Suprapubic skin (tissue), 4 donors: Measurements from ENCODE around the gene CA6. TPM values are rescaled to one million over a fixed set of nuclear protein-coding genes. Genes with fewer than 3 reads are reported as not detected.
A peak's percentile ranks its signal among the peaks of the same experiment; 100 is the strongest.

Experiments used
- DNase-seq, 2 donors: peaks; one replicate each; pipeline ENCODE4 v3.0.0-alpha.2; 2019; ENCODE audit warnings: low spot score in 2 of 2
- H3K27ac ChIP-seq: fragments of 200-600 bp; sonication (generic); one replicate; pipeline ENCODE4 v1.5.1; 2019
- H3K27me3 ChIP-seq: fragments of 200-600 bp; sonication (generic); one replicate; pipeline ENCODE4 v1.5.1; 2019
- H3K36me3 ChIP-seq: fragments of 200-600 bp; sonication (generic); one replicate; pipeline ENCODE4 v1.5.1; 2019
- H3K4me1 ChIP-seq: fragments of 200-600 bp; sonication (generic); one replicate; pipeline ENCODE4 v1.5.1; 2019
- H3K4me3 ChIP-seq: fragments of 200-600 bp; sonication (generic); one replicate; pipeline ENCODE4 v1.5.1; 2019; ENCODE audit warnings: mild to moderate bottlenecking
- H3K9me3 ChIP-seq: fragments of 200-600 bp; sonication (generic); one replicate; pipeline ENCODE4 v1.5.1; 2019
- EP300 ChIP-seq: sonication (generic); formaldehyde crosslinking; IDR thresholded peaks from one replicate; pipeline ENCODE4 v1.6.1; 2017; ENCODE audit warnings: antibody characterized with exemption
- POLR2A ChIP-seq, 2 donors: fragments of 450-650 bp; IDR thresholded peaks; one replicate each; pipeline ENCODE4 v1.6.1; 2017; ENCODE audit warnings: antibody characterized with exemption in 2 of 2, mild to moderate bottlenecking in 2 of 2, moderate library complexity in 2 of 2
- POLR2AphosphoS5 ChIP-seq, 3 donors: sonication (generic); formaldehyde crosslinking; IDR thresholded peaks; one replicate each; pipeline ENCODE4 v1.6.1; 2017; ENCODE audit warnings: antibody characterized with exemption in 3 of 3
- WGBS: methylation state at CpG from one replicate; pipeline ENCODE4 v1.1.5; 2018; 5-methylcytosine and 5-hydroxymethylcytosine counted together
- total RNA-seq, 4 donors: library from RNA; depleted of rRNA; stranded (reverse); fragments of >200 nt; gene quantifications; one replicate each; pipeline ENCODE4 v1.1.0, GENCODE V29; 2016
- TF ChIP-seq, protein P1 (sequence below), 2 donors: fragments of 200-600 bp in 1 of 2; fragments of 450-650 bp in 1 of 2; sonication (generic) in 1 of 2; IDR thresholded peaks; one replicate each; pipeline ENCODE4 v1.5.1; 2016 to 2019; ENCODE audit warnings: antibody characterized with exemption in 2 of 2, mild to moderate bottlenecking in 1 of 2, moderate library complexity in 1 of 2

Gene CA6
- total RNA-seq, 4 donors from 2014 or later, result 9.5 to 57.9 (median 38.7) TPM

DNA sequence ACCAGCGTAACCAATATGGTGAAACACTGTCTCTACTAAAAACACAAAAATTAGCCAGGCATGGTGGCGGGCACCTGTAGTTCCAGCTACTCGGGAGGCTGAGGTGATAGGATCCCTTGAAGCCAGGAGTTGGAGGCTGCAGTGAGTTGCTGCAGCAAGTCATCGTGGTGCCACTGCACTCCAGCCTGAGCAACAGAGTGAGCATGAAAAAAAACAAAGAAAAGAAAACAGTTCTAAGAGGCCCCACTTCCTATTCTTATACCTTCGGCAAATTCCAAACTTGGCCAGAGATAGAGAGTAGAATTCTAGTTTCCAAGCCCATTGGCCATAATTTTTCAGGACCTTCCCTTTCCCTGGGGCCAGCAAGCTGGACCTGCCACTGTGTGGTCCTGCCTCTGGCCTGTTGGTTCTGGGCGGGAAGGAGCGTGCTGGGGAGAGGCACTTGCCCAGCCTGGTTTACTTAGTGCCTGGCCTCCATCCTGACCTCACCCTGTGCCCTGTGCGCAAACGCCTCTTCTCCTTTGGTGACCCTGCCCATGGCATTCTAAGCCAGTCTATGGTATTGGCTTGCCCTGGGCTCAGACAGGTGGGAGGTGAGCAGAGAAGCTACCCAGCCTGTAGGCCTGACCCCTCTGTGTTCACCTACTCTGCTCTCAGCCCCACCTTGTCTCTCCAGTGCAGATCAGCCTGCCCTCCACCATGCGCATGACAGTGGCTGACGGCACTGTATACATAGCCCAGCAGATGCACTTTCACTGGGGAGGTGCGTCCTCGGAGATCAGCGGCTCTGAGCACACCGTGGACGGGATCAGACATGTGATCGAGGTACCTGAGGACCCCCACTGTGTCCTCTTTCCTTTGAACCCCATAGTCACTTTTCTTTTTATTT lies 11.0 kb downstream of the CA6 start:
- 88% methylated on average over 17 of the region's 17 CpGs for WGBS
- H3K4me1 ChIP-seq, result no peaks in the 10 kb centered on the region
- H3K36me3 ChIP-seq, result no peaks in the 10 kb centered on the region
- H3K4me3 ChIP-seq, result no peak overlapping the region
- TF ChIP-seq POLR2A (IDR thresholded peaks at IDR 0.05) (no peak), EP300 (no peak), POLR2AphosphoS5 (IDR thresholded peaks at IDR 0.05) (no peak)
- TF ChIP-seq, protein P1, sequence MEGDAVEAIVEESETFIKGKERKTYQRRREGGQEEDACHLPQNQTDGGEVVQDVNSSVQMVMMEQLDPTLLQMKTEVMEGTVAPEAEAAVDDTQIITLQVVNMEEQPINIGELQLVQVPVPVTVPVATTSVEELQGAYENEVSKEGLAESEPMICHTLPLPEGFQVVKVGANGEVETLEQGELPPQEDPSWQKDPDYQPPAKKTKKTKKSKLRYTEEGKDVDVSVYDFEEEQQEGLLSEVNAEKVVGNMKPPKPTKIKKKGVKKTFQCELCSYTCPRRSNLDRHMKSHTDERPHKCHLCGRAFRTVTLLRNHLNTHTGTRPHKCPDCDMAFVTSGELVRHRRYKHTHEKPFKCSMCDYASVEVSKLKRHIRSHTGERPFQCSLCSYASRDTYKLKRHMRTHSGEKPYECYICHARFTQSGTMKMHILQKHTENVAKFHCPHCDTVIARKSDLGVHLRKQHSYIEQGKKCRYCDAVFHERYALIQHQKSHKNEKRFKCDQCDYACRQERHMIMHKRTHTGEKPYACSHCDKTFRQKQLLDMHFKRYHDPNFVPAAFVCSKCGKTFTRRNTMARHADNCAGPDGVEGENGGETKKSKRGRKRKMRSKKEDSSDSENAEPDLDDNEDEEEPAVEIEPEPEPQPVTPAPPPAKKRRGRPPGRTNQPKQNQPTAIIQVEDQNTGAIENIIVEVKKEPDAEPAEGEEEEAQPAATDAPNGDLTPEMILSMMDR (IDR thresholded peaks at IDR 0.05), result no peak
- H3K27ac ChIP-seq, result no peak overlapping the region
- H3K27me3 ChIP-seq, result peaks cover 2% of the 10 kb centered on the region
- no peak for DNase-seq
- no peaks in the 10 kb centered on the region for H3K9me3 ChIP-seq

DNA sequence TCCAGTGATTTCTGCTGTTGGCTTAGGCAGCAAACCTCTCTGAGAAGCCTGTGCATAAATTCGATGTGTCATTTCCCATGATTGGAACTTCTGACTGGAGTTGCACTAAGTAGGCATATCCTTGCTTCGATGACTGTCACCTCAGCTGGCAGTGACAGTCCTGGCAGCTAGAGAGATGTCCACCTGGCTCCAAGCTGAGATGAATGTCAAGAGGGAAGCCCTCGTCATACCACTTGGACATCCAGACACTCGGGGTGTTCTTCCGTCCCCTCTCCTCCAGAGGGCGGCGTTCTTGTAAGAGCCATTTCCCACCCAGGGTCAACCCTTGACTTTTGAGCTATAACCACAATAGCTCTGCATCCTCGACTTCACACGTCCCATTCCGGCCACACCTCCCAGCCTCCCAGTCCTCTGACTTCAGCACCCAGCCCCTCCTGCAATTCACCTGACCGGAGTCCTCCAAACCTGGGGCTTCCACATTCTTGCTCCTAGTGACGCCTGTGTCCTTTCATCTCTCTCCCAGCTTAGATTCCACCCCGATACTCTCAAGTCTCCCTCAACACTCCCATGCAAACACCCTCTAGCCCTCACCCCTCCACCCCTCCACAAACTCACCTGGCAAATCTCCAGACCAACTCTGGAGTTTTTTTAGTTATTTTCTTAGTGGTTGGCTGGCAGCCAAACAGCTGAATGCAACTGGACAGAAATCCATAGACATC lies 17.3 kb downstream of the CA6 start:
- no peaks in the 10 kb centered on the region for H3K9me3 ChIP-seq
- no peaks in the 10 kb centered on the region for H3K36me3 ChIP-seq
- no peak overlapping the region for H3K4me3 ChIP-seq
- no peak for DNase-seq
- 40% methylated on average over 10 of the region's 13 CpGs for WGBS
- peaks cover 2% of the 10 kb centered on the region for H3K27me3 ChIP-seq
- TF ChIP-seq POLR2A (IDR thresholded peaks at IDR 0.05) (no peak), POLR2AphosphoS5 (IDR thresholded peaks at IDR 0.05) (no peak), EP300 (no peak)
- TF ChIP-seq, protein P1 (IDR thresholded peaks at IDR 0.05), result peak in 1 of 2 donors; percentile 23
- H3K4me1 ChIP-seq, result no peaks in the 10 kb centered on the region
- no peak overlapping the region for H3K27ac ChIP-seq

DNA sequence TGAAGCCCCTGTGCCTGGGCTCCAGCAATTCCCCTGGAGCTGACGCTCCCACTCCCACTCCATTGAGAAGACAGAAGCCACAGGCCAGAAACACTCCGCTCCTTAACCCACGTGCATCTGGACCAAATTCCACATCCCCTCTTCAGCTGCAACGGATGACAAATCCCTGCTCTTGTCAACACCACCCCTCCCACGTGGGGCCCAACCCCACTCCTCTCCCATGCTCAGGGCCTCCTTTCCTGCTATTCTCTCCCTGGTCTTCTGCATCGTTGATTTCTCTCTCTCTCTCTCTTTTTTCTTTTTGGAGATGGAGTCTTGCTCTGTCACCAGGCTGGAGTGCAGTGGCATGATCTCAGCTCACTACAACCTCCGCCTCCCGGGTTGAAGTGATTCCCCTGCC lies 18.3 kb downstream of the CA6 start:
- H3K27ac ChIP-seq, result no peak overlapping the region

DNA sequence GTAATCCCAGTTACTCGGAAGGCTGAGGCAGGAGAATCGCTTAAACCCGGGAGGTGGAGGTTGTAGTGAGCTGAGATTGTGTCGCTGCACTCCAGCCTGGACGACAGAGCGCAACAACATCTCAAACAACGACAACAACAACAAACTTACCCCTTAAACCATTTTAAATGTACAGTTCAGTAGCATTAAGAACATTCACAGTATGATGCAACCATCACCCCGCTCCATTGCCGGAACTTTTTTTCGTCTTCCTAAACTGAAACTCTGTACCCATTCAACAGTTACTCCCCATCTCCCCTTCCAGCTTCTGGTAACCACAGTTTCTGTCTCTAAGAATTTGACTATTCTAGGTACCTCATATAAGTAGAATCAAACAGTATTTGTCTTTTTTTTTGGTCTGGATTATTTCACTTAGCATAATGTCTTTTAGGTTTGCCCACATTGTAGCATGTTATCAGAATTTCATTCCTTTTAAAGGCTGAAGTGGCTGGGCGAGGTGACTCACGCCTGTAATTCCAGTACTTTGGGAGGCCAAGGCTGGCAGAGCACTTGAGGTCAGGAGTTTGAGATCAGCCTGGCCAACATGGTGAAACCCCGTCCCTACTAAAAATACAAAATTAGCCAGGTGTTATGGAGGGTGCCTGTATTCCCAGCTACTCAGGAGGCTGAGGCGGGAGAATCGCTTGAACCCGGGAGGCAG lies 19.6 kb downstream of the CA6 start:
- H3K4me3 ChIP-seq, result no peak overlapping the region
- no peaks in the 10 kb centered on the region for H3K4me1 ChIP-seq
- no peaks in the 10 kb centered on the region for H3K27me3 ChIP-seq
- H3K9me3 ChIP-seq, result no peaks in the 10 kb centered on the region
- TF ChIP-seq, protein P1 (IDR thresholded peaks at IDR 0.05), result no peak
- TF ChIP-seq EP300 (no peak), POLR2A (IDR thresholded peaks at IDR 0.05) (no peak), POLR2AphosphoS5 (IDR thresholded peaks at IDR 0.05) (no peak)
- 95% methylated on average over 16 of the region's 16 CpGs for WGBS
- DNase-seq, result no peak
- H3K36me3 ChIP-seq, result no peaks in the 10 kb centered on the region
- no peak overlapping the region for H3K27ac ChIP-seq

More for the DNA sequence above, 18.3 kb downstream of the CA6 start:
- H3K4me1 ChIP-seq, result no peaks in the 10 kb centered on the region
- 65% methylated on average over 8 of the region's 8 CpGs for WGBS
- no peaks in the 10 kb centered on the region for H3K9me3 ChIP-seq
- H3K36me3 ChIP-seq, result no peaks in the 10 kb centered on the region
- no peak for TF ChIP-seq EP300
- TF ChIP-seq, protein P1 (IDR thresholded peaks at IDR 0.05), result no peak
- no peak for TF ChIP-seq POLR2A (IDR thresholded peaks at IDR 0.05)
- no peak for TF ChIP-seq POLR2AphosphoS5 (IDR thresholded peaks at IDR 0.05)
- no peak for DNase-seq
- no peak overlapping the region for H3K4me3 ChIP-seq
- no peaks in the 10 kb centered on the region for H3K27me3 ChIP-seq
